HG03039 (cell line): ENCODE measurements around the gene PRPF6.

ENCODE experiments used
- ATAC-seq: cut with Tn5 transposase; IDR thresholded peaks from one replicate; pipeline ENCODE4 v1.9.1; 2021; ENCODE audit warnings: mild to moderate bottlenecking, moderate library complexity; ENCODE audit not compliant: unreplicated experiment

PRPF6 gene, protein sequence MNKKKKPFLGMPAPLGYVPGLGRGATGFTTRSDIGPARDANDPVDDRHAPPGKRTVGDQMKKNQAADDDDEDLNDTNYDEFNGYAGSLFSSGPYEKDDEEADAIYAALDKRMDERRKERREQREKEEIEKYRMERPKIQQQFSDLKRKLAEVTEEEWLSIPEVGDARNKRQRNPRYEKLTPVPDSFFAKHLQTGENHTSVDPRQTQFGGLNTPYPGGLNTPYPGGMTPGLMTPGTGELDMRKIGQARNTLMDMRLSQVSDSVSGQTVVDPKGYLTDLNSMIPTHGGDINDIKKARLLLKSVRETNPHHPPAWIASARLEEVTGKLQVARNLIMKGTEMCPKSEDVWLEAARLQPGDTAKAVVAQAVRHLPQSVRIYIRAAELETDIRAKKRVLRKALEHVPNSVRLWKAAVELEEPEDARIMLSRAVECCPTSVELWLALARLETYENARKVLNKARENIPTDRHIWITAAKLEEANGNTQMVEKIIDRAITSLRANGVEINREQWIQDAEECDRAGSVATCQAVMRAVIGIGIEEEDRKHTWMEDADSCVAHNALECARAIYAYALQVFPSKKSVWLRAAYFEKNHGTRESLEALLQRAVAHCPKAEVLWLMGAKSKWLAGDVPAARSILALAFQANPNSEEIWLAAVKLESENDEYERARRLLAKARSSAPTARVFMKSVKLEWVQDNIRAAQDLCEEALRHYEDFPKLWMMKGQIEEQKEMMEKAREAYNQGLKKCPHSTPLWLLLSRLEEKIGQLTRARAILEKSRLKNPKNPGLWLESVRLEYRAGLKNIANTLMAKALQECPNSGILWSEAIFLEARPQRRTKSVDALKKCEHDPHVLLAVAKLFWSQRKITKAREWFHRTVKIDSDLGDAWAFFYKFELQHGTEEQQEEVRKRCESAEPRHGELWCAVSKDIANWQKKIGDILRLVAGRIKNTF

DNA sequence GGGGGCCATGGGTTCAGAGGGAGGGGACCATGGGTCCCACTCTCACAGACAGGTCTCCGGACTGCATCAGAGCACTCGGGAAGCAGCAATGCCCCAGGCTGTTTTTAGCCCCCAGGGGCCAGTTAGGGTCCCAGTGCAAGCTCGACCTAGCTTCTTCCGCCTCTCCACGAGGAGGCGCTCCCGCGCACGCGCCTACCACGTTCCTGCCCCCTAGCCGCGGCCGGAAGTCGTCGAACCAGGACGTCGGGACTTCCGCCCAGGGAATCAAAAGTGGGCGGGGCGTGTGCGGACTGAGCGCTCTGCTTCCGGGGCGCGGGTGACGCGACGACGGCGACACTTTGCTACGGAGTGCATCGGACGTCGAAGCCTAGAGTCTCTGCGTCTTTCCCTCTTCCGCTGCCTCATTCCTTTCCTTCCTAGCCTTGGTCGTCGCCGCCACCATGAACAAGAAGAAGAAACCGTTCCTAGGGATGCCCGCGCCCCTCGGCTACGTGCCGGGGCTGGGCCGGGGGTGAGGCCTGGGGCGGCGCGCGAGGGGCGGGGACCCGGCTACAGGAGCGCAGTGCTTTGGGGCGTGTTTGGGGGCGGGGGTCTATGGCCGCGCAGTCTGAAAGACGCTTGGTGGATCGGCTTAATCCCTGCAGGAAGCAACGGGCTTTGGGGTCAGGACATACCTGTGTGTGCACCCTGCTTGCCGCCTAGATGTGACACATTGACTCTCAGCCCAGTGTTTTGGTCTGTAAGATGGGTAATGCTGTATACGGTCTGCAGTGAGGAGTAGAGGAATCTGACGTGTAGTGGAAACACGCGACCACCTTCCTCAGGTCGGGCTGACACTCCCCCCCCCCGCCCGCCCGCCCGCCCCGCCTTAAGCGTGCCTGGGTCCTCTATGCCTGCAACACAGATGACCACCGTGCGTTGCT, at the start of gene PRPF6:
PRPF6 (plus strand) TSS at position 327 of the 923 bp plus-strand sequence; CDS start at position 441, 114 bp downstream.
- ATAC-seq, result peak; percentile 50

DNA sequence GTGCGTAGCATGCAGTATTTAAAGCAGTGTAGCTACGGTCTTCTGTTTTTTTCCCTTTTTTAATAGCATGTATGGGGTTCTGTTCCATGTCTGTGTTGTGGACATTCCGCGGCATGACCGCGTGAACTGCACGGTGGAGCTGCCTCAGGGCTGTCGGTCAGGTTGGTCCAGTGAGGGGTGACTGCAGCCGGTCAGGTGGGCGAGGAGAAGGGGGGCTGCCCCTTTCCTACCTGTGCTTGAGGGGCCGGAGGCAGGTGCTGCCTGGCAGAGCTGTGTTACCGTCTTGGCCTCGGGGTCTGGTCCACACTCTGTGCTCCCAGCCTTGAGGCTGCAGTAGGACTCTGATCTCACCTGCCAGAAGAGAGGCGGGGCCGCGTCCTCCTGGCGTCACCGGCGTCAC, 49.2 kb upstream of the PRPF6 start:
- ATAC-seq, result no peak

DNA sequence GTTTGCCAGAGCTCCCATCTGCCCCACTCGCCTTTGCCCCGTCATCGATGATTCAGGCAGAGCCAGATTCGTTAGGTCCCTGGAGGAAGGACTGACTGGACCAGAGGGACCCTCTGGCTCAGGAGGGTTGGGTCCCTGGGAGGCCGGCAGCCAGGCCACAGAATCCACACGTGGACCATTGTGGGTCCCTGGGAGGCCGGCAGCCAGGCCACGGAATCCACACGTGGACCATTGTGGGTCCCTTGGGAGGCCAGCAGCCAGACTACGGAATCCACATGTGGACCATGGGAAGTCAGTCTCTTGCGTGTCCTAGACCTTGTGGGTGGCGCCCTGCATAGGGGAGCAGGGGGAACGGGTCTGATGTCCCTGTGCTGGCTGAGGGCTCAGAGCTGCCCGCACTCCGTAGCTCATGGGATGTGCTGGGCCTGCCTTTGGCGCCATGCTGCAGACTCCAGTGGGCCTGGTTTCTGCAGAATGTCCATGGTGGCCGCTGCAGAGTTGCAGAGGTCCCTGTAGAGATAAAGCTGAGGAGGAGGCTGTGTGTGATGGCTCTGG, 48.2 kb upstream of the PRPF6 start:
- no peak for ATAC-seq

DNA sequence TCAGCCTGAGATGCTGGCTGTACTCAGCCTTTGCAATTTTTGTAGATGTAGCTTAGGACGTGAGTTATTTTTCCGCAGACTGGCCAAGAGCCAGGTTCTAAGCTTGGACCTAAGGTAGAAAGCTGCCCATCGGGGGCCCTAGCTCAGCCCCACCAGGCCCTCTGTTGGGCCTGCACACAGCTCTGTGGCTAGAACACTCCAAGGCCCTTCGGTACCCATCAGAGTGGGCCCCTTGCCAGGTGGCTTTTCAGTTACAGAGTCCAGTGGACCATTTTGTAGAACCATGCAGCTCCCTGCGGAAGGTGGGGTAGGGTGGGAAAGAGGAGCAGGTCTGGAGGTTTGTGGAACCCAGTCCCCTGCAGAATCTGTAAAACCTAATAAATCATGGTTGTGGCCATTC, 47.3 kb upstream of the PRPF6 start:
- ATAC-seq, result no peak

DNA sequence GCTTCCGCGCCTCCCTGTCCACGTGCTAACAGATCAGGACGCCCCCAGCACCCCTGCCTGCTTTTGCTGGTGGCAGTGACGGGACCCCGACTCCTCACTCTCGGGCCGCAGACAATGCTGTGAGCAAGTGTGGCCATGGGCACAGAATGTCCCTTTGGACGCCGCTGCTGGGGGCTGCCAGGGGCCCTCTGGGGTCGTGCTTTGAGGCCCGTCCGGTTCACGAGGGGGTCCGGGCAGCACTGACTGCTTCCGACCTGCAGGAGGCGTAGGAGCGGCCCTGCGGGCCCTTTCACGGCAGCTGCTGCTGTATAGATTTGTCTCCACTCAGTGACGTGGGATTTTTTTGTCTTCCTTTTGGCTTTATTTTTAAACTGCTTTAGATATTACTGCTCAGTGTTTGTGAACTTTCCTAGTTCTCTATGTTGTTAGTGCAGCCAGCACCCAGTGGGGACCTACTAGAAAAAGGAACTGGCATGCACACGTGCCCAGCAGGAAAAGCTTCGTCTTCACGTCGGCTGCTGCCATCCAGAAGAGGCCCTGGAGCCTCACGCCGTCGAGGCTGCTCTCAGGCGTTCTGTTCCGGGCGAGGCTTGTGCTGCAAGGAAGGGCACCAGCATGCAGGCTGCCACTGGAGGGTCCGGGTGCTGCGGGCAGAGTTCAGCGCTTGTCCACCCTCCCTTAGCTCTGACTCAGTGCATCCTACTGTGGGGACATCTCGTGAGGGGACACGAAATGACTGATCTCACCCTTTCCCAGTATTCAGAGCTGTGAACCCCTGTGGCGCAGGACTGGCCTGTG, 46.5 kb upstream of the PRPF6 start:
- no peak for ATAC-seq

DNA sequence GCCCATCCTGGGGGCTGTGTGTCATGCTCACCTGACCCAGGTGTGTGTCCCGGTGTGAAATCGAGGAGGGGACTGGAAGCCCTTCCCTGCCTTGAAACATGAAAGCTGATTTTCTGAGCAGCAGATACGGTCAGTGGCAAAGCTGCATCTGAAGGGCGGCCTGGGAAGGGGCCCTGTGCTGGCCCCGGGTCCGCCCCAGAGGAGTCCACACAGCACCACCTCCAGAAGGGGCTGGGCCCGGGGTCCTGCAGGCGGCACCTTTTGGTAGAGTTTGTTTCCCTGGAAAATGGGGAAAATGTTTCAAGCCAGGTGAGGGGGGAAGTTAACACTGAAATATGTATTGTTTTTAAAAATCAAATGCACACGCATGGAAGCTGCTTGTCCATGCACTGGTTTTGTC, 45.5 kb upstream of the PRPF6 start:
- ATAC-seq, result no peak

DNA sequence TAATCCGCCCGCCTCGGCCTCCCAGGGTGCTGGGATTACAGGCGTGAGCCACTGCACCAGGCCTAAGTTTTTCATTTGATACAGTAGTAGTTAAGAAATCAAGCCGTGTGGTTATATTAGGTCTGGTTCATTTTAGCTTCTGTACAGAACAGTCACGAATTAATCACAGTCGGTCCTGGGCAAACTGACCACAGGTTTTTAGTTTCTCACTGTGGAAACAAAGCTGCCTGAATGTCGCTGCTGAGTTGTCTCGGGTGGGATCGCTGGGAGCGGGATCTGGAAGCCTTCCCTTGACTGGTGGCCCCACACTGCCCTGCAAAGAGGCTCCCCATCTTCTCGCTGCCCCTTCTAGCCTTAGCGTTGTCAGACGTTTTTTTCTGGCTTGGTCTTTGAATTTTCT, 43.3 kb upstream of the PRPF6 start:
- ATAC-seq, result no peak

DNA sequence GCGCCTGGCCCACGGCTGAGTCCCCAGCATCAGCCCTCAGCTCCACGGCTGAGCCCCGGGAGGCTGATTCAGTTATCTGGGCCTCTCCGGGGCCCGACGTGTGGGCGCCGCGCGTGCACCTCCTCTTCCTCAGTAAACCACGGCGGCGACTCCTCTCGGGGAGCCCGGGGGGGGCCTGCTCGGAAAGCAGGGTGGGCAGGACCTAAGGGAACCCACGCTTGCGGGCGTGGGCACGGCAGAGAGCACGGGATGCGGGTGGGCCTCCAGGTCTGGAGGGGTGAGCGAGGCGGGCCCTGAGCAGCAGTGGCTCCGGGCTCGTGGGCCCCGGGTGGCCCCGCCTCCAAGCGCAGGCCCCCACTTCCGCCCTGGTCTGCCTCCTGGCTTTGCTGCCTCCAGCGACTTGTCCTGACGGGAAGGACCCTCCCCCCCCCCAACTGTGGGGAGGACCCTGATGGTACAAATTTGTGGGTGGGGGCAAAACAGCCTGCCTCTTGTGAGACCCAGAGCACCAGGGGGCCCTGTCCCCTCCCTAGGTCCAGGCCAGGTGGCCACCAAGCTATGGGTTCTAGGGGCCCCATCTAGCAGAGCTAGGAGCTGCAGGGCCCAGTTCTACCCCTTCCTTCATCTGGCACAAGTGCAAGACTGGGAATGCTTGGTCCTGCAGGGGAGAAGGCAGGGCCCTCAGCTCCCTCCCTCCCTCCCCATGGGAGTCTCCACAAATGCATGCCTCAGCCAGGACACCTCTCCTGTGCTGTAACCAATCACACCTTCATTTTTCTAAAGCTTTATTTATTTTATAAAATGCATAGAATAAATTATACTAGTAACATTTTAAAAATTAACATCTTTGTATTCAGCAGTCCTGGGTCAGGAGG, 41.6 kb upstream of the PRPF6 start:
- no peak for ATAC-seq

DNA sequence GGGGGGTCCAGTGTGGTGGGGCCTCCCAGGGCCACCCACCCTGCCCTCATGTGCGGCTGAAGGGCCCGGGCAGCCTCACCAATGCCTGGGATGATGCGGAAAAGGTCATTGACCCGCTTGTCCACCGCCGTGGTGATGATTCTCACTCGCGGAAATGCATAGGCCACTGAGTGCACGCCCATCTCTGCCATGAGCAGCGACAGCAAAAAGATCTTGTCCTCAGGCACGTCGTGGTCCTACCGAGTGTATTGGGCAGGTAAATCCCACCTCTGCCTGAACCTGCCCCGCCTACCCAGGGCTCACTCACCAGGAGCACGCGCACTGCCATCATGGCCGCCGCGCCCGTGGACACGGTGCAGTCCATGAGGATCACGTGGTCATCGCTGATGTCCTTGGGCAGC, 40.9 kb upstream of the PRPF6 start:
- ATAC-seq, result no peak

DNA sequence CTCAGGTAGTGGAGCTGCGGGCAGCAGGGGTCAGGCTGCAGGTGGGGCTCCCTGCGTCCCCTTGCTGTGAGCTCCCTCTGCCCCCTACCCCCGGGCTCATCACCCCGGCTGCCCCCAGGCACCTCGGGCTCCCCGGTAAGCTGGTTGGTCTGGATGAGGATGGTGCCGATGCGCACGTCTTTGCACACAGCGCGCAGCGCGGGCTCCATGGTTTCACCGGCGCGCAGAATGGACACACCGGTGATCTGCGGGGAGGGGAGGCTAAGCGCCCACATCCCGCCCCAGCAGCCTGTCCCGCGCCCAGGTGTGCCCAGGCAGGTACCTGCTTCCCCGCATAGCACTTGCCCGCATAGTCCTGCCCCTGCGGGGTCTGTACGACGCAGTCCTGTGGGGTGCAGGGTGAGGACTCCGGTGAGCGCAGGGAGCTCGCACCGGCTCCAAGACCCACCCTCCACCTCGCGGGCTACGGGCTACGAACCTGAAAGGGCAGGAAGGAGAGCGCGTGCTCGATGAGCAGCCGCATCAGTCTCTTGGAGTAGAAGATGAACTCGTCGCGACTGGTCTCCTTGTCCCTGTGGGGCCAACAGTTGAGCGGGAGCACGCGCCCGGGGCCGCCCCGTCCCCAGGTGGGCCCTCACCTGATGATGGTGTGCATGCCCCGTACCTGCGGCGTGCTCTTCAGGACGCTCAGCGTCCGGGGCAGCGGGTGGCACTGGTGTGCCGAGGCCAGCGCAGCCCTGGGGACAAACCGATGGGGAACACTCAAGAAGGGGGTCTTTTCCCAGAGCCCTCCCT, 40.3 kb upstream of the PRPF6 start:
- ATAC-seq, result no peak

DNA sequence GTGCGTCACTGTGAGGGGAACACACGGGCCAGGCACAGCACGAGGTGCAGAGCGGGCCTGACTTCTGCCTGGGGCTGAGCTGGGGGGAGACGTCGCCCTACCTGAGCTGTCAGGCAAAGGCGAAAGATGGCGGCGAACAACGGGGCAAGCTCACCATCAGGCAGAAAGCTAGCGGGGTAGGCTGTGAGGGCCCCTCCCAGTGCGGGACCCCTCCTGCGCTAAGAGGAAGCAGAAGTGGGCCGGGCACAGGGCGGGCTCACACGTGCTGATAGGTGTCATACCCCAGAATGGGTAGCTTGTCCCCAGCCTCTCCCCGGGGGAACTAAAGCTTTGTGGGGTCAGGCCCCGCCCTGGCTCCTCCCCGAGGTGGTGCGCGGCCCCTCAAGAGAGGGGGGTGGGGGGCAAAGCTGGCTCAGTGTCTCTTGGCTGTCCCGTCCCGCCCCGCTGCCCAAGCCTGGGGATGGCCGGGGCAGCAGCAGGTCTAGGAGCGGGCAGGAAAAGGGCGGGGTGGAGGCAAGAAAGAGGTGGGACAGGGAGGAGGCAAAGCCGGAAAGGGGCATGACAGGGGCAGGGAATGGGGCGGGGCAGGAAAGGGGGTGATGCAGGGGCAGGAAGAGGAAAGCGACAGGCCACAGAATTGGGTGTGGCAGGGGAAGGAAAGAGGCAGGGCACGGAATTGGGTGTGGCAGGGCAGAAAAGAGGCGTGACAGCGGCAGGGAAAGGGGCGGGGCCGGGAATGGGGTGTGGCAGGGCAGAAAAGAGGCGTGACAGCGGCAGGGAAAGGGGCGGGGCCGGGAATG, 39.5 kb upstream of the PRPF6 start:
- ATAC-seq, result no peak

DNA sequence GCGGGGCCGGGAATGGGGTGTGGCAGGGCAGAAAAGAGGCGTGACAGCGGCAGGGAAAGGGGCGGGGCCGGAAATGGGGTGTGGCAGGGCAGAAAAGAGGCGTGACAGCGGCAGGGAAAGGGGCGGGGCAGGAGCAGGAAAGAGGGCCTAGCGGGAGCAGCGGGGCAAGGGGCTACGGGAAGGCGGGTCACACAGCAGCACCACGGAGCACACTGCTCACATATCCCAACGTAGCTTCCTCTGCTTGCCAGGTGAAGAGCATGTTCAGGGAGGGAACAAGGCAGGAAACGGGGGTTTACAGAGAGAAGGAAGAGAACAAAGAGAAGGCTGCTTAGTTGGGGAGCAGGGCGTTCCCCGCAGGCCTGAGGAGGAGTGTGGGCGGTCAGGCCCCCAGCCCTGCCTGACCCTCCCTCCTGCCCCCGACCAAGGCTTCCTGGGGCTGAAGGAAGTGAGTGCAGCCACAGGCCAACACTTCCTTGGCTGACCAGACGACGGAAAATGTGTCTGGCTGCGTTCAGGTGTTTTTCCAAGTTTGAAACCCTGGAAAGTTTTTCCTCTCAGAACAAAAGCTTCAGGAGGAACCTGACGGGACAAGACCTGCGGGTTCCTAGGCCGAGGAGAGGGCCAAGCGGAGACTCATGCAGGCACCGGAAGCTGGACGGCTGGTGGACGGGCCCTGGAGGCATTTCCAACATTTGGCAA, 38.5 kb upstream of the PRPF6 start:
- ATAC-seq, result no peak

DNA sequence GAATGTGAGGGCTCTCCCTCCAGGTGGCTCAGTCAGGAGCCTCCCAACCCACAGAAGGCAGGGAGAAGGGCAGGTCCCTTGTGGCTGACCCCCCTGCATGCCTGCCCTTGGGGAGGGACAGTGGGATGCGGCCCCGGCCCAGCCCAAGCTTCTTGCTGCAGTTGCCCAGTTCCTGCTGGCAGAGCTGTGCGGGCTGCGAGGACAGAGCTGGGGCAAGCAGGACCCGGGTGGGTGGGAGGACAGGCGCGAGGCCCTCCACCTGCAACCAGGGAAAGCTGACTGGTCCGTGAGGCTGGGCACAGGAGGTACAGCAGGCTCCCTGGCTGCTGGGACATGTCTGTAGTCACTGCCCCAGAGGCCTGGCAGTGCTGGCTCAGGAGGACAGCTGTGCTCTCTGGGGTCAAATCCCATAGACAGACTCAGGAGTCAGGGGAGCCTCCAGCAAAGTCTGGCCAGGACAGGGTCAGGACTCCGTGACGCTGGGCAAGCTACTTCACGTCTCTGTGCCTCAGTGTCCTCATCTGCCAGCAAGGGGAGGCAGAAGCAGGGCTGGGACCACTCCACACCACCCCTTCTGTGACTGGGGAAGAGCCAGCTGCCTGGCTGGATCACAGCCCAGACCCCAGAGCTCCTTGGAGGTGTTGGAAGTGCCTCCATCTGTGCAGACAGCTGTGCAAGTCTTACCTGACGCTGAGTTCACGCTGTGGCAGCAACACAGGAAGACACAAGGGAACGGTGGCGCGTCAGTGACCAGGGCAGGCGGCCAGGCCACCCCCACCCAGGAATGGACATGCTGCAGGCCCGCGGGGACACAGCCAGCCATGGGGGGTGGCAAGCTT, 37.7 kb upstream of the PRPF6 start:
- ATAC-seq, result no peak

DNA sequence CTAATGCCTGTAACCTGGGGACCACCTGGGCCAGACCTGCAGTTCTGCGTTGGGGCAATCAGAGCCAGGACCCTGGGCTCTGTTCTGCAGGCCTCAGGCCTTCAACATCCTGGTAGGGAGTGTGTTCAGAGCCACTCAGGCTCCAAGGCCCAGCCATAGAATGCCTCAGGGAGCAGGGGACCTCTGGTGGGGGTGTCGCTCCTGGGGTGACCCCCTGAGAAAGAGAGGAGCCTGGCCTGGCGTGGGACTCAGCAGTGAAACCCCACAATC, 37.2 kb upstream of the PRPF6 start:
- ATAC-seq, result no peak

DNA sequence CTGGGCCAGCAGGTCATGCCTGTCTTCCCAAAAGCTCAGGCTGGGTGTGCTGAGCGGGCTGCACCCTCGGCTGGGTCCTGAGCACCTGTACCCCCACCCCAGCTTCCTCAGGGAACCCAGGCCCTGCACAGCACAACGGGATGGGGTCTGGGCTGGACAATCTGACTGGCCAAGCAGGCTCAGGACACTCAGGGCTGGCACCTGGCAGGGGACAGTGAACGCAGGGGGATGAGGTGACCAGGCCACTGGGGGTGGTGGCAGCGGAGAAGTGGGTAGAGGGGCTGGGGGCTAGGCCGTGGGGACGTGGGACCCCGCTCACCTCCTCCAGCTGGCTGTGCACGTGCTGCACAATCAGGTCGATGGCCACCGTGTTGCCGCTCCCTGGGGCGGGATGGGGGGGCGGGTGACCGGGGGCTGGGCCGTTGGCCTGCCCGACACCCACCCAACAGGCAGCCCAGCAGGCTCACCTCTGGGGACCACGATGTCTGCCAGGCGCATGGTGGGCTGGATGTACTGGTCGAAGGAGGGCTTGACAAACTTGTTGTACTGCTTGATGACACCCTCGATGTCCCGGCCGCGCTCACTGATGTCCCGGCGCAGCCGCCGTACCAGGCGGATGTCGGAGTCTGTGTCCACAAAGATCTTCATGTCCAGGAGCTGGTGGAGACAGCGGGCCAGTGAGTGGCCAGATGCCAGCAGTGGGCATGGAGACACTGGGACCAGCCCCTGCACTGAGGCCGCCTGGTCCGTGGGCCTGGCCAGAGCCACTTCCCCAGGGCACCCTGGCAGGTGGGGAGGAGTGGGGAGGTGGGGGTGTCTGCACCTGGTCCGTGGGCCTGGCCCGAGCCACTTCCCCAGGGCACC, 36.6 kb upstream of the PRPF6 start:
- ATAC-seq, result no peak
